GM12878 (cell line): ENCODE measurements around the gene FBXO21. TPM values are rescaled to one million over a fixed set of nuclear protein-coding genes. Genes with fewer than 3 reads are reported as not detected.

Experiments used
- ATAC-seq: fragments of 200-7000 bp; cut with Tn5 transposase; 3 replicates; pipeline ENCODE4 v1.9.1; 2020; ENCODE audit warnings: mild to moderate bottlenecking, moderate library complexity
- BruUV-seq: library from RNA; stranded (reverse); fragments of 400-500 nt; replicated peaks from 2 replicates; lab custom pipeline; 2021; lab: Mats Ljungman, UMichigan
- CTCF ChIA-PET: fragments of 300-600 bp; sonication (Branson Sonifier 250); formaldehyde crosslinking; extraction: SDS; loops from one replicate; lab custom pipeline; 2021; ENCODE audit warnings: inconsistent platforms; lab: Yijun Ruan, JAX
- POLR2A ChIA-PET: fragments of 350-600 bp; formaldehyde crosslinking; extraction: SDS; loops from one replicate; lab custom pipeline; 2021; ENCODE audit warnings: inconsistent platforms; lab: Charles Lee
- RAD21 ChIA-PET: fragments of 300-600 bp; sonication (Branson Sonifier 250); formaldehyde crosslinking; loops from one replicate; lab custom pipeline; 2023; ENCODE audit warnings: antibody characterized with exemption; ENCODE audit not compliant: unreplicated experiment; lab: Charles Lee
- SMC1A ChIA-PET: fragments of 300-600 bp; sonication (Branson Sonifier 250); formaldehyde crosslinking; loops from one replicate; lab custom pipeline; 2023; ENCODE audit not compliant: unreplicated experiment, uncharacterized antibody; lab: Charles Lee
- DNase-seq: peaks from one replicate; pipeline ENCODE4 v3.0.0-alpha.2; 2011; ENCODE audit warnings: low read depth, low spot score
- FAIRE-seq: peaks from 3 replicates; lab custom pipeline; 2011; peaks lifted over from hg19 to GRCh38; lab: Jason Lieb, UNC
- H2AFZ ChIP-seq: 2 replicates; pipeline ENCODE4 v1.6.0; 2011; ENCODE audit warnings: low read depth, low read length, control low read depth; ENCODE audit not compliant: control insufficient read depth
- H3K27ac ChIP-seq: 2 replicates; pipeline ENCODE4 v1.5.1; 2011; ENCODE audit warnings: control low read depth; ENCODE audit not compliant: control insufficient read depth, insufficient read depth
- H3K27me3 ChIP-seq, 2 experiments: replicated peaks in 1 of 2; 2 replicates each; pipeline versions ENCODE4 v1.6.0 to v1.6.1; 2011; ENCODE audit warnings: low read length in 1 of 2; ENCODE audit not compliant: control insufficient read depth in 2 of 2, insufficient read depth in 2 of 2
- H3K36me3 ChIP-seq, 2 experiments: 2 replicates each; pipeline ENCODE4 v1.5.1; 2011; ENCODE audit warnings: low read length in 1 of 2; ENCODE audit not compliant: control insufficient read depth in 2 of 2, insufficient read depth in 2 of 2
- H3K4me1 ChIP-seq: 2 replicates; pipeline ENCODE4 v1.6.1; 2011; ENCODE audit warnings: mild to moderate bottlenecking, low read length, moderate library complexity, mixed read lengths; ENCODE audit not compliant: control insufficient read depth, insufficient read depth
- H3K4me2 ChIP-seq: 2 replicates; pipeline ENCODE4 v1.6.0; 2011; ENCODE audit warnings: control low read depth; ENCODE audit not compliant: control insufficient read depth, insufficient read depth
- H3K4me3 ChIP-seq: fragments of 200-600 bp; sonication (generic); 2 replicates; pipeline ENCODE4 v1.5.1; 2016
- H3K79me2 ChIP-seq: 2 replicates; pipeline ENCODE4 v1.6.0; 2011; ENCODE audit warnings: low read length; ENCODE audit not compliant: control insufficient read depth, insufficient read depth
- H3K9ac ChIP-seq: 2 replicates; pipeline ENCODE4 v1.8.0; 2011; ENCODE audit warnings: low read length, control low read depth, mixed read lengths; ENCODE audit not compliant: control insufficient read depth, insufficient read depth
- H3K9me3 ChIP-seq: replicated peaks from 3 replicates; pipeline ENCODE4 v1.5.1; 2011; ENCODE audit warnings: mild to moderate bottlenecking, low read length; ENCODE audit not compliant: control insufficient read depth, insufficient read depth
- H4K20me1 ChIP-seq: 2 replicates; pipeline ENCODE4 v1.6.0; 2011; ENCODE audit not compliant: control insufficient read depth, insufficient read depth
- BACH1 ChIP-seq: fragments of 450-650 bp; IDR thresholded peaks from 2 replicates; pipeline ENCODE4 v1.6.1; 2017; ENCODE audit warnings: mild to moderate bottlenecking, borderline replicate concordance
- BCLAF1 ChIP-seq: fragments of 450-650 bp; IDR thresholded peaks from 2 replicates; pipeline ENCODE4 v1.6.1; 2017; ENCODE audit warnings: antibody characterized with exemption, mild to moderate bottlenecking, moderate library complexity
- CHD4 ChIP-seq: fragments of 200-600 bp; sonication (generic); IDR thresholded peaks from 2 replicates; pipeline ENCODE4 v1.6.1; 2016; ENCODE audit warnings: mild to moderate bottlenecking
- EP300 ChIP-seq, 2 experiments: fragments of 150-350 bp in 1 of 2; IDR thresholded peaks; 2 replicates each; pipeline ENCODE4 v1.6.1; 2011 to 2012; ENCODE audit warnings: low read depth in 2 of 2, low read length in 2 of 2, borderline replicate concordance in 1 of 2, improper control_type of control experiment in 1 of 2, inconsistent platforms in 1 of 2; ENCODE audit not compliant: control insufficient read depth in 1 of 2
- MTA3 ChIP-seq: IDR thresholded peaks from 2 replicates; pipeline ENCODE4 v1.6.1; 2012; ENCODE audit warnings: low read length, inconsistent platforms, borderline replicate concordance
- SMARCA5 ChIP-seq: fragments of 450-650 bp; IDR thresholded peaks from 2 replicates; pipeline ENCODE4 v1.6.1; 2017; ENCODE audit warnings: mild to moderate bottlenecking
- SP1 ChIP-seq: IDR thresholded peaks from one replicate; pipeline ENCODE4 v1.6.1; 2011; ENCODE audit warnings: low read depth, low read length
- TCF12 ChIP-seq: IDR thresholded peaks from 2 replicates; pipeline ENCODE4 v1.6.1; 2011; ENCODE audit warnings: low read depth, mild to moderate bottlenecking, low read length
- ZBED1 ChIP-seq: IDR thresholded peaks from 2 replicates; pipeline ENCODE4 v1.6.1; 2016; ENCODE audit warnings: borderline replicate concordance
- ZNF384 ChIP-seq: IDR thresholded peaks from 2 replicates; pipeline ENCODE4 v1.6.1; 2012; ENCODE audit warnings: low read depth, mild to moderate bottlenecking, low read length, improper control_type of control experiment, borderline replicate concordance
- WGBS: methylation state at CpG from one replicate; pipeline ENCODE4 v1.1.6; 2016; ENCODE audit warnings: low lambda C conversion rate; ENCODE audit not compliant: insufficient replicate concordance, insufficient coverage; ENCODE audit errors: missing lambda C conversion rate; 5-methylcytosine and 5-hydroxymethylcytosine counted together
- in situ Hi-C: fragments of 300-500 bp; cut with MboI; formaldehyde crosslinking; loops from 9 replicates; pipeline ENCODE4 v1.14.3; 2018; ENCODE audit warnings: mixed read lengths
- intact Hi-C: fragments of 100-400 bp; cut with micrococcal nuclease; formaldehyde crosslinking; loops from one replicate; pipeline ENCODE4 v1.14.2; 2022; ENCODE audit not compliant: unreplicated experiment
- polyA plus RNA-seq, 11 experiments: library from polyadenylated mRNA; depleted of rRNA in 4 of 11; unstranded in 6 of 11; stranded (reverse) in 5 of 11; fragments of >200 nt; fragmentation: Nextera tagmentation in 4 of 11; fragmentation: Illumina TruSeq in 1 of 11; extraction: Ambion mirVana in 4 of 11; extraction: Trizol in 1 of 11; gene quantifications; 1 replicate in 1 of 11; 2 replicates in 10 of 11; pipeline versions ENCODE4 v1.2.1 to v1.2.3, GENCODE V29; 2011 to 2016; ENCODE audit warnings: inconsistent platforms in 2 of 11, missing spikeins in 2 of 11, low read depth in 1 of 11
- total RNA-seq, 4 experiments: library from RNA; depleted of rRNA in 3 of 4; stranded (reverse); fragments of >200 nt in 3 of 4; fragmentation: Illumina TruSeq in 1 of 4; extraction: Trizol in 1 of 4; gene quantifications; 2 replicates each; pipeline versions ENCODE4 v1.2.1 to v1.2.3, GENCODE V29; 2013 to 2021
- TF ChIP-seq, protein P1 (sequence below): fragments of 450-650 bp; IDR thresholded peaks from 2 replicates; pipeline ENCODE4 v1.6.1; 2017; ENCODE audit warnings: low read depth, mild to moderate bottlenecking, moderate library complexity

The FBXO21 gene
- total and polyA plus RNA-seq, 10 of the 15 experiments (the other 5 are each of a cell fraction or from before 2014, with no cell fraction given), result 5.5 to 32.6 (median 18.9) TPM

DNA sequence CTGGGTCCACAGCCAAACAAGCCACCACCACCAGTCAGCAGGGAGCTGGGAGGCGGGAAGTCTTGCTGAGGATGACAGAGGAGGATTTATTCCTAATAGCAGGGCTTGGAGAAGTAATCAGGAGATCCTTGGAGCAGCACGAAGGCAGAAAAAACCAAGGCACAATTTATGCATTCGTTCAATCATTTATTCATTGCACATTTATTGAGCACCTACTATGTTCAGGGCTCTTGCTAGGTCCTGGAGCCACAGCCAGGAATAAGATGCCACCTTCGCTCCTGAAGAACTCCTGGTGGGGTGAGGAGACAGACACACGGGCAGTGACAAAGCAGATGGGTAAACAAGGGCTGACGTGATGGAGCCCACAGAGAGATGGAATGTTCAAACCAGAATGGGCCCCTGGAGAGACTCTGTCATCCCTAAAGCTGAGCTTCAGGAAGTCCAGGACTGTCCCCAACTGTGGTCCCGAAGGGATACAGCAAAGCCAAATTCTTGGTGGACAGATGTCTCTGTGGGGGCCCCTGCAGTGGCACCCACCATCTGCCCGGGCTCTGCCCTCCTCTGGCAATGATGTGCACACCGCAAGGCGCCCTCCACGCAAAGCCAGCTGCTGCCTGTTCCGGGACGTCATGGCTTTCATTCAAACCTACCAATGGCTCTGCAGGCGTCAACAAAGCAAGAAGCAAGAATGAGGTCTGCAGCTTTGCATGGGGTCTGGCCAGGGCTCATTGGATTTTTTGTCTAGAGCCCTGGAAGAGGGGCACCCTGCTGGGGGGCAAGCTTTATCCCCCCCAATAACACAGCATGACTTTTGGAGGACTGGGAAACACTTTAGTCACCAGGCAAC lies 88.1 kb downstream of the FBXO21 start:
- no peaks in the 10 kb centered on the region for H3K36me3 ChIP-seq
- peaks cover 3% of the 10 kb centered on the region; the same call in 1 of the 2 replicates for H3K79me2 ChIP-seq
- intact Hi-C loops, result no loop called here
- no peak for ATAC-seq
- H3K4me2 ChIP-seq, result no peak overlapping the region
- H3K4me1 ChIP-seq, result no peaks in the 10 kb centered on the region
- no peak overlapping the region for H2AFZ ChIP-seq
- H4K20me1 ChIP-seq, result peaks cover 2% of the 10 kb centered on the region; the same call in 1 of the 2 replicates
- no TSS peak for BruUV-seq
- 78% methylated on average over 14 of the region's 14 CpGs for WGBS
- RAD21 ChIA-PET, result no interaction called here
- SMC1A ChIA-PET, result interaction anchor here (0.8 to 1.4 kb wide), 3 partner anchors 16 to 18 kb away, joined by 3 read pairs; no protein-coding TSS in a partner anchor
- no peak overlapping the region for H3K9ac ChIP-seq
- no peaks in the 10 kb centered on the region for H3K9me3 ChIP-seq
- POLR2A ChIA-PET, result no interaction called here
- TF ChIP-seq, protein P1, sequence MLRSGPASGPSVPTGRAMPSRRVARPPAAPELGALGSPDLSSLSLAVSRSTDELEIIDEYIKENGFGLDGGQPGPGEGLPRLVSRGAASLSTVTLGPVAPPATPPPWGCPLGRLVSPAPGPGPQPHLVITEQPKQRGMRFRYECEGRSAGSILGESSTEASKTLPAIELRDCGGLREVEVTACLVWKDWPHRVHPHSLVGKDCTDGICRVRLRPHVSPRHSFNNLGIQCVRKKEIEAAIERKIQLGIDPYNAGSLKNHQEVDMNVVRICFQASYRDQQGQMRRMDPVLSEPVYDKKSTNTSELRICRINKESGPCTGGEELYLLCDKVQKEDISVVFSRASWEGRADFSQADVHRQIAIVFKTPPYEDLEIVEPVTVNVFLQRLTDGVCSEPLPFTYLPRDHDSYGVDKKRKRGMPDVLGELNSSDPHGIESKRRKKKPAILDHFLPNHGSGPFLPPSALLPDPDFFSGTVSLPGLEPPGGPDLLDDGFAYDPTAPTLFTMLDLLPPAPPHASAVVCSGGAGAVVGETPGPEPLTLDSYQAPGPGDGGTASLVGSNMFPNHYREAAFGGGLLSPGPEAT, result no peak
- no peak for TF ChIP-seq ZNF384
- TF ChIP-seq SMARCA5, result no peak
- TF ChIP-seq SP1, result no peak
- no peak for TF ChIP-seq CHD4
- TF ChIP-seq ZBED1, result no peak
- no peak for TF ChIP-seq TCF12
- TF ChIP-seq BACH1, result no peak
- no peak for TF ChIP-seq EP300 (IDR thresholded peaks at IDR 0.05; ENCODE audit: borderline replicate concordance in 1 of 2, control insufficient read depth in 1 of 2, low read depth in 2 of 2, low read length in 2 of 2)
- no peak for TF ChIP-seq MTA3
- TF ChIP-seq BCLAF1, result no peak
- H3K27ac ChIP-seq, result no peak overlapping the region
- FAIRE-seq, result no peak
- in situ Hi-C loops, result no loop called here
- CTCF ChIA-PET, result interaction anchor here (0.6 to 2.6 kb wide), 3 partner anchors 10 to 1128 kb away, joined by 3 to 7 read pairs (median 3); no protein-coding TSS in a partner anchor
- no peak overlapping the region for H3K4me3 ChIP-seq
- H3K27me3 ChIP-seq, result peaks cover 0 to 5% of the 10 kb centered on the region in 2 experiments; a peak in 3 of 4 replicates
- no peak for DNase-seq
